B cell (primary cell): ENCODE data around the gene IGLL5. TPM values are rescaled to one million over a fixed set of nuclear protein-coding genes. Genes with fewer than 3 reads are reported as not detected.
A peak's percentile ranks its signal among the peaks of the same experiment; 100 is the strongest.

Source experiments
- ATAC-seq: fragments of 200-7000 bp; cut with Tn5 transposase; one replicate; pipeline ENCODE4 v1.10.0; 2021; ENCODE audit warnings: low read depth, mild to moderate bottlenecking, moderate number of reproducible peaks, moderate library complexity
- CTCF ChIA-PET: fragments of 350-600 bp; sonication (Branson Sonifier 250); formaldehyde crosslinking; loops from one replicate; lab custom pipeline; 2021; ENCODE audit warnings: antibody characterized with exemption, inconsistent platforms; lab: Charles Lee
- POLR2A ChIA-PET: fragments of 350-600 bp; sonication (Branson Sonifier 250); formaldehyde crosslinking; loops from one replicate; lab custom pipeline; 2021; ENCODE audit warnings: antibody characterized with exemption; lab: Charles Lee
- DNase-seq: peaks from one replicate; pipeline ENCODE4 v3.0.0; 2013
- H2AFZ ChIP-seq: 2 replicates; pipeline ENCODE4 v1.6.1; 2012; ENCODE audit warnings: mild to moderate bottlenecking, low read depth, low read length; ENCODE audit not compliant: insufficient read depth, poor library complexity, severe bottlenecking
- H3K27ac ChIP-seq, 2 donors: 1 replicate in 1 of 2; 2 replicates in 1 of 2; pipeline ENCODE4 v1.5.1; 2012 to 2013; ENCODE audit warnings: low read length in 2 of 2, mild to moderate bottlenecking in 2 of 2, moderate library complexity in 1 of 2
- H3K27me3 ChIP-seq, 4 experiments: fragments of 200-600 bp in 1 of 4; sonication (generic) in 1 of 4; replicated peaks in 1 of 4; 1 replicate in 2 of 4; 2 replicates in 2 of 4; pipeline versions ENCODE4 v1.6.1 to v1.7.0; 2013 to 2016; ENCODE audit warnings: low read length in 3 of 4, mild to moderate bottlenecking in 2 of 4, mixed read lengths in 1 of 4, moderate library complexity in 1 of 4; ENCODE audit not compliant: insufficient read depth in 4 of 4, control insufficient read depth in 3 of 4; ENCODE audit errors: control extremely low read depth in 1 of 4
- H3K36me3 ChIP-seq, 2 experiments: replicated peaks in 1 of 2; 1 replicate in 1 of 2; 2 replicates in 1 of 2; pipeline versions ENCODE4 v1.6.1 to v1.7.1; 2013; ENCODE audit warnings: low read length in 1 of 2; ENCODE audit not compliant: insufficient read depth in 2 of 2, control insufficient read depth in 1 of 2; ENCODE audit errors: control extremely low read depth in 1 of 2, extremely low read depth in 1 of 2
- H3K4me1 ChIP-seq, 2 donors: fragments of 200-600 bp in 1 of 2; sonication (generic) in 1 of 2; 1 replicate in 1 of 2; 2 replicates in 1 of 2; pipeline versions ENCODE4 v1.5.1 to v1.6.1; 2013 to 2017; ENCODE audit warnings: low read length in 2 of 2; ENCODE audit not compliant: control insufficient read depth in 2 of 2, insufficient read depth in 2 of 2
- H3K4me2 ChIP-seq: replicated peaks from 2 replicates; pipeline ENCODE3; 2012; ENCODE audit warnings: mild to moderate bottlenecking, low read depth, low read length; ENCODE audit not compliant: poor library complexity, severe bottlenecking
- H3K4me3 ChIP-seq, 5 experiments: fragments of 200-600 bp in 1 of 5; sonication (generic) in 1 of 5; 1 replicate in 3 of 5; 2 replicates in 2 of 5; pipeline versions ENCODE4 v1.5.1 to v1.7.0; 2011 to 2016; ENCODE audit warnings: low read length in 4 of 5, mild to moderate bottlenecking in 4 of 5, low read depth in 2 of 5, control low read depth in 1 of 5, moderate library complexity in 1 of 5; ENCODE audit not compliant: insufficient read depth in 1 of 5; ENCODE audit errors: control extremely low read depth in 1 of 5, extremely low read depth in 1 of 5
- H3K79me2 ChIP-seq: fragments of 200-600 bp; sonication (generic); one replicate; pipeline ENCODE4 v1.6.0; 2016; ENCODE audit warnings: low read length; ENCODE audit not compliant: control insufficient read depth, insufficient read depth
- H3K9ac ChIP-seq: fragments of 200-600 bp; sonication (generic); 2 replicates; pipeline ENCODE4 v1.6.1; 2017; ENCODE audit warnings: mild to moderate bottlenecking, low read length, moderate library complexity
- H3K9me3 ChIP-seq, 3 donors: one replicate each; pipeline versions ENCODE4 v1.6.1 to v1.7.1; 2013; ENCODE audit warnings: low read length in 2 of 3; ENCODE audit not compliant: control insufficient read depth in 2 of 3, insufficient read depth in 1 of 3; ENCODE audit errors: control extremely low read depth in 1 of 3
- H4K20me1 ChIP-seq: 2 replicates; pipeline ENCODE4 v1.6.0; 2012; ENCODE audit warnings: mild to moderate bottlenecking, low read length; ENCODE audit not compliant: insufficient read depth, control insufficient read depth, poor library complexity, severe bottlenecking
- H3K27ac Mint-ChIP-seq: one replicate; pipeline ENCODE4 v1.8.0; 2021; ENCODE audit warnings: mixed read lengths
- H3K27me3 Mint-ChIP-seq: one replicate; pipeline ENCODE4 v1.8.0; 2021; ENCODE audit warnings: mixed read lengths
- H3K4me1 Mint-ChIP-seq: one replicate; pipeline ENCODE4 v1.8.0; 2021; ENCODE audit warnings: mixed read lengths
- H3K4me3 Mint-ChIP-seq: one replicate; pipeline ENCODE4 v1.8.0; 2021; ENCODE audit warnings: mixed read lengths
- H3K9me3 Mint-ChIP-seq: one replicate; pipeline ENCODE4 v1.8.0; 2022; ENCODE audit warnings: mixed read lengths; ENCODE audit not compliant: insufficient read depth
- EZH2 ChIP-seq: IDR thresholded peaks from 2 replicates; pipeline ENCODE4 v1.6.1; 2012; ENCODE audit warnings: borderline replicate concordance, low read depth, mild to moderate bottlenecking, moderate library complexity, low read length; ENCODE audit not compliant: insufficient read depth, poor library complexity, severe bottlenecking
- WGBS: methylation state at CpG from one replicate; pipeline ENCODE4 v1.1.5; 2013; ENCODE audit warnings: missing lambda C conversion rate; ENCODE audit not compliant: insufficient coverage; 5-methylcytosine and 5-hydroxymethylcytosine counted together
- intact Hi-C: fragments of 100-400 bp; cut with micrococcal nuclease; formaldehyde crosslinking; loops from one replicate; pipeline ENCODE4 v1.10.0; 2022
- polyA plus RNA-seq: library from polyadenylated mRNA; depleted of rRNA; stranded (reverse); fragments of >200 nt; gene quantifications from 2 replicates; pipeline ENCODE4 v1.2.3, GENCODE V29; 2012
- total RNA-seq, 2 donors: library from RNA; stranded (reverse); fragments of 120-200 nt in 1 of 2; gene quantifications; 1 replicate in 1 of 2; 2 replicates in 1 of 2; pipeline versions ENCODE4 v1.2.3 to v1.2.4, GENCODE V29; 2013 to 2022
- TF ChIP-seq, protein P1 (sequence below): fragments of 200-600 bp; IDR thresholded peaks from one replicate; pipeline ENCODE4 v1.8.0; 2022; ENCODE audit warnings: antibody characterized with exemption, mild to moderate bottlenecking

IGLL5 gene
- total and polyA plus RNA-seq, 2 donors (not counting 1 experiment from before 2014, with no cell fraction given) = 39.8 to 365 TPM

DNA sequence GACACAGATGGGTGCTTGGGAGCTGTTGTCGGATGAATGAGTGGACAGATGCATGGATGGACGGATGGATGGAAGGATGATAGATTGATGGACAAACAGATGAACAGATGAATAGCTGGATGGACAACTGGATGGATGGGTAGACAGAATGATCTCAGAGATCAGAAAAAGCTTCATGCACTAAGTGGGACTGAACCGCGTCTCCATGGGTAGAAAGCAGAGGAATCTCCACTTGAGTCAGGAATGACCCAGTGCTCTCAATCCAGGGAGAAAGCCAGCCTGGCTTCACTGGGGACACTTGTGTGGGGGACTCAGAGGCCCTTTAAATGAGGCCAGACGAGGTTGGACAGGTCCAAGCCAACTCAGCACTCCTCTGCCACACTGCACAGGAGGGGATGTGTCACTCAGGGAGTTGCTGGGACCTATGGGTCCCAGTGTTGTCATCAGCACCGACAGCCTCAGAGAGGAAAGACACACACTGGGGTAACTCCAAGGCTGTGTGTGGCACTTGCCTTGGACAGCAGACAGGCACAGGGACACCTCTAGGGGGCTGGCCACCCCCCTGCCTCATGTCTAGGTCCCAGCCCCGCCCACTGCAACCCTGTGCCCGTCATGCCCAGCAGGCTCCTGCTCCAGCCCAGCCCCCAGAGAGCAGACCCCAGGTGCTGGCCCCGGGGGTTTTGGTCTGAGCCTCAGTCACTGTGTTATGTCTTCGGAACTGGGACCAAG is 5.6 kb downstream of the IGLL5 start:
- H3K4me1 Mint-ChIP-seq = peaks cover 87% of the 10 kb centered on the region
- Histone ChIP-seq H3K79me2 (peaks cover 96% of the 10 kb centered on the region), H3K9ac (peak overlapping the region; percentile 53), H3K27me3 (peaks cover 0 to 8% (median 1%) of the 10 kb centered on the region in 4 experiments), H2AFZ (no peak overlapping the region), H3K36me3 (peaks cover 0 to 21% of the 10 kb centered on the region in 2 experiments), H3K4me2 (peak overlapping the region; percentile 70), H4K20me1 (peaks cover 55% of the 10 kb centered on the region), H3K4me3 (peak overlapping the region; percentile 11 to 75 (median 52)), H3K9me3 (peaks cover 0 to 53% (median 0%) of the 10 kb centered on the region in 3 donors), H3K4me1 (peaks cover 61 to 74% of the 10 kb centered on the region in 2 donors), H3K27ac (peak overlapping the region; percentile 57 to 61)
- H3K9me3 Mint-ChIP-seq = no peaks in the 10 kb centered on the region
- ATAC-seq (peak; percentile 21), DNase-seq (no peak)
- WGBS = 66% methylated on average over 7 of the region's 10 CpGs
- POLR2A ChIA-PET = interaction anchor here (0.8 to 1.2 kb wide), 2 partner anchors 17 to 42 kb away, joined by 3 to 5 read pairs; no protein-coding TSS in a partner anchor
- intact Hi-C loops = no loop called here
- peak overlapping the region; percentile 65 for H3K4me3 Mint-ChIP-seq
- CTCF ChIA-PET = interaction anchor here (1.1 kb wide), 1 partner anchor 9 kb away, joined by 3 read pairs; no protein-coding TSS in a partner anchor
- peak overlapping the region; percentile 84 for H3K27ac Mint-ChIP-seq
- peaks cover 29% of the 10 kb centered on the region for H3K27me3 Mint-ChIP-seq
- TF ChIP-seq EZH2 = no peak
- TF ChIP-seq, protein P1, sequence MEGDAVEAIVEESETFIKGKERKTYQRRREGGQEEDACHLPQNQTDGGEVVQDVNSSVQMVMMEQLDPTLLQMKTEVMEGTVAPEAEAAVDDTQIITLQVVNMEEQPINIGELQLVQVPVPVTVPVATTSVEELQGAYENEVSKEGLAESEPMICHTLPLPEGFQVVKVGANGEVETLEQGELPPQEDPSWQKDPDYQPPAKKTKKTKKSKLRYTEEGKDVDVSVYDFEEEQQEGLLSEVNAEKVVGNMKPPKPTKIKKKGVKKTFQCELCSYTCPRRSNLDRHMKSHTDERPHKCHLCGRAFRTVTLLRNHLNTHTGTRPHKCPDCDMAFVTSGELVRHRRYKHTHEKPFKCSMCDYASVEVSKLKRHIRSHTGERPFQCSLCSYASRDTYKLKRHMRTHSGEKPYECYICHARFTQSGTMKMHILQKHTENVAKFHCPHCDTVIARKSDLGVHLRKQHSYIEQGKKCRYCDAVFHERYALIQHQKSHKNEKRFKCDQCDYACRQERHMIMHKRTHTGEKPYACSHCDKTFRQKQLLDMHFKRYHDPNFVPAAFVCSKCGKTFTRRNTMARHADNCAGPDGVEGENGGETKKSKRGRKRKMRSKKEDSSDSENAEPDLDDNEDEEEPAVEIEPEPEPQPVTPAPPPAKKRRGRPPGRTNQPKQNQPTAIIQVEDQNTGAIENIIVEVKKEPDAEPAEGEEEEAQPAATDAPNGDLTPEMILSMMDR = no peak
